Stomach smooth muscle (tissue), 2 donors: ENCODE data around the gene APRT.

Experiments
- H3K27ac ChIP-seq: one replicate; pipeline ENCODE4 v1.7.0; 2013; ENCODE audit warnings: mild to moderate bottlenecking, low read length, inconsistent platforms
- H3K27me3 ChIP-seq, 2 donors: one replicate each; pipeline ENCODE4 v1.7.0; 2013; ENCODE audit warnings: low read length in 2 of 2; ENCODE audit not compliant: insufficient read depth in 2 of 2, control insufficient read depth in 1 of 2
- H3K36me3 ChIP-seq, 2 donors: one replicate each; pipeline ENCODE4 v1.7.0; 2013; ENCODE audit warnings: low read length in 2 of 2; ENCODE audit not compliant: control insufficient read depth in 2 of 2, insufficient read depth in 2 of 2
- H3K4me1 ChIP-seq: one replicate; pipeline ENCODE4 v1.7.0; 2013; ENCODE audit warnings: low read length; ENCODE audit not compliant: control insufficient read depth, insufficient read depth
- H3K4me3 ChIP-seq, 2 donors: one replicate each; pipeline ENCODE4 v1.7.0; 2013; ENCODE audit warnings: low read length in 2 of 2
- H3K9ac ChIP-seq, 2 donors: one replicate each; pipeline ENCODE4 v1.7.0; 2013; ENCODE audit warnings: low read length in 2 of 2, mild to moderate bottlenecking in 1 of 2
- H3K9me3 ChIP-seq, 2 donors: one replicate each; pipeline ENCODE4 v1.7.0; 2013; ENCODE audit warnings: low read length in 2 of 2; ENCODE audit not compliant: control insufficient read depth in 2 of 2
- donor health status: healthy.
- donor health status: Pancreatic carcinoma.

Gene APRT

GRCh38 chr16:88768071-88768783 is 43.5 kb downstream of the APRT start:
- Histone ChIP-seq H3K4me1 (peaks cover 85% of the 10 kb centered on the region), H3K9ac (peak overlapping the region; percentile 55 to 66), H3K27me3 (no peaks in the 10 kb centered on the region), H3K4me3 (peak overlapping the region; percentile 12 to 40), H3K36me3 (peaks cover 0 to 3% of the 10 kb centered on the region in 2 donors), H3K9me3 (no peaks in the 10 kb centered on the region), H3K27ac (peak overlapping the region; percentile 89)

- H3K4me1 ChIP-seq: peaks cover 85% of the 10 kb centered on the region
- H3K4me3 ChIP-seq: peak overlapping the region; percentile 15 to 46
Measured at GRCh38 chr16:88767546-88768070, 44.1 kb downstream of the APRT start.

GRCh38 chr16:88766975-88767374 is 44.8 kb downstream of the APRT start:
- Histone ChIP-seq H3K27ac (peak overlapping the region; percentile 89), H3K27me3 (no peaks in the 10 kb centered on the region), H3K9me3 (no peaks in the 10 kb centered on the region), H3K4me1 (peaks cover 85% of the 10 kb centered on the region), H3K9ac (peak overlapping the region in 1 of 2 donors; percentile 66), H3K36me3 (peaks cover 0 to 3% of the 10 kb centered on the region in 2 donors), H3K4me3 (peak overlapping the region in 1 of 2 donors; percentile 15)

More at GRCh38 chr16:88767546-88768070, 44.1 kb downstream of the APRT start:
- Histone ChIP-seq H3K27ac (peak overlapping the region; percentile 89), H3K9me3 (no peaks in the 10 kb centered on the region), H3K9ac (peak overlapping the region; percentile 47 to 66), H3K27me3 (no peaks in the 10 kb centered on the region), H3K36me3 (peaks cover 0 to 3% of the 10 kb centered on the region in 2 donors)

GRCh38 chr16:88764913-88765349 is 46.8 kb downstream of the APRT start:
- Histone ChIP-seq H3K9ac (no peak overlapping the region), H3K27ac (peak overlapping the region; percentile 6), H3K27me3 (no peaks in the 10 kb centered on the region), H3K9me3 (no peaks in the 10 kb centered on the region), H3K36me3 (peaks cover 0 to 3% of the 10 kb centered on the region in 2 donors), H3K4me3 (no peak overlapping the region), H3K4me1 (peaks cover 85% of the 10 kb centered on the region)

- no peaks in the 10 kb centered on the region for H3K27me3 ChIP-seq
- H3K9ac ChIP-seq: no peak overlapping the region
- H3K36me3 ChIP-seq: peaks cover 0 to 3% of the 10 kb centered on the region in 2 donors
- no peaks in the 10 kb centered on the region for H3K9me3 ChIP-seq
- H3K27ac ChIP-seq: no peak overlapping the region
- peaks cover 84% of the 10 kb centered on the region for H3K4me1 ChIP-seq
- no peak overlapping the region for H3K4me3 ChIP-seq
Measured at GRCh38 chr16:88764080-88764479, 47.6 kb downstream of the APRT start.

- no peak overlapping the region for H3K9ac ChIP-seq
- no peaks in the 10 kb centered on the region for H3K27me3 ChIP-seq
- peak overlapping the region; percentile 69 for H3K27ac ChIP-seq
- no peak overlapping the region for H3K4me3 ChIP-seq
- no peaks in the 10 kb centered on the region for H3K9me3 ChIP-seq
- peaks cover 0 to 3% of the 10 kb centered on the region in 2 donors for H3K36me3 ChIP-seq
- peaks cover 84% of the 10 kb centered on the region for H3K4me1 ChIP-seq
Measured at GRCh38 chr16:88763502-88764053, 48.1 kb downstream of the APRT start.

- H3K4me1 ChIP-seq: peaks cover 84% of the 10 kb centered on the region
- peaks cover 0 to 3% of the 10 kb centered on the region in 2 donors for H3K36me3 ChIP-seq
- peak overlapping the region; percentile 69 for H3K27ac ChIP-seq
- H3K9me3 ChIP-seq: no peaks in the 10 kb centered on the region
- no peaks in the 10 kb centered on the region for H3K27me3 ChIP-seq
- H3K4me3 ChIP-seq: no peak overlapping the region
- H3K9ac ChIP-seq: peak overlapping the region in 1 of 2 donors; percentile 13
Measured at GRCh38 chr16:88762941-88763340, 48.8 kb downstream of the APRT start.

GRCh38 chr16:88762258-88762870 is 49.4 kb downstream of the APRT start:
- H3K4me1 ChIP-seq: peaks cover 83% of the 10 kb centered on the region
- H3K27me3 ChIP-seq: no peaks in the 10 kb centered on the region
- H3K4me3 ChIP-seq: no peak overlapping the region
- peak overlapping the region in 1 of 2 donors; percentile 13 for H3K9ac ChIP-seq
- peak overlapping the region; percentile 69 for H3K27ac ChIP-seq
- H3K36me3 ChIP-seq: peaks cover 0 to 3% of the 10 kb centered on the region in 2 donors
- no peaks in the 10 kb centered on the region for H3K9me3 ChIP-seq

GRCh38 chr16:88761830-88762229 is 49.9 kb downstream of the APRT start:
- no peak overlapping the region for H3K4me3 ChIP-seq
- peaks cover 0 to 3% of the 10 kb centered on the region in 2 donors for H3K36me3 ChIP-seq
- H3K27ac ChIP-seq: peak overlapping the region; percentile 69
- H3K9me3 ChIP-seq: no peaks in the 10 kb centered on the region
- peak overlapping the region in 1 of 2 donors; percentile 15 for H3K9ac ChIP-seq
- H3K4me1 ChIP-seq: peaks cover 78% of the 10 kb centered on the region
- H3K27me3 ChIP-seq: no peaks in the 10 kb centered on the region

- peak overlapping the region; percentile 98 for H3K27ac ChIP-seq
- peak overlapping the region in 1 of 2 donors; percentile 22 for H3K4me3 ChIP-seq
- peaks cover 71% of the 10 kb centered on the region for H3K4me1 ChIP-seq
- H3K27me3 ChIP-seq: no peaks in the 10 kb centered on the region
- no peaks in the 10 kb centered on the region for H3K9me3 ChIP-seq
- H3K9ac ChIP-seq: no peak overlapping the region
- peaks cover 0 to 3% of the 10 kb centered on the region in 2 donors for H3K36me3 ChIP-seq
Measured at GRCh38 chr16:88761143-88761534, 50.6 kb downstream of the APRT start.
